ENCODE results near the gene ISLR.

- TF ChIP-seq CTCF (conservative IDR thresholded peaks at IDR 0.05; ENCODE audit: low read depth in 2 of 2) (no peak), EZH2 (IDR thresholded peaks at IDR 0.05; ENCODE audit: low read depth, unreplicated experiment) (no peak), REST (IDR thresholded peaks at IDR 0.05; ENCODE audit: unreplicated experiment) (no peak), POLR2AphosphoS5 (IDR thresholded peaks at IDR 0.05; ENCODE audit: low read depth) (no peak)
These were observed 17.6 kb upstream of the ISLR start for GRCh38 chr15:74155766-74156417.

Data from GM23338 (cell line).